A549 (cell line): ENCODE results near the gene RCSD1.

ENCODE experiments used
- CEBPB ChIP-seq, 2 experiments: fragments of >200 bp in 1 of 2; sonication (Bioruptor Twin) in 1 of 2; formaldehyde crosslinking in 1 of 2; IDR thresholded peaks; 2 replicates each; pipeline ENCODE4 v1.6.1; 2012 to 2016
- CHD2 ChIP-seq: fragments of 150-350 bp; IDR thresholded peaks from 2 replicates; pipeline ENCODE4 v1.6.1; 2014; ENCODE audit warnings: low read length; ENCODE audit not compliant: partially characterized antibody
- CTCF ChIP-seq: fragments of >200 bp; sonication (Bioruptor Twin); formaldehyde crosslinking; IDR thresholded peaks from 3 replicates; pipeline ENCODE4 v1.5.1; 2016
- EP300 ChIP-seq, 2 experiments: fragments of >200 bp; sonication (Bioruptor Twin); formaldehyde crosslinking; IDR thresholded peaks; 2 replicates in 1 of 2; 3 replicates in 1 of 2; pipeline ENCODE4 v1.6.1; 2016 to 2017
- JUNB ChIP-seq: fragments of >200 bp; sonication (Bioruptor Twin); formaldehyde crosslinking; IDR thresholded peaks from 2 replicates; pipeline ENCODE4 v1.6.1; 2016
- SREBF2 ChIP-seq: fragments of 450-650 bp; IDR thresholded peaks from 2 replicates; pipeline ENCODE4 v1.6.1; 2014; ENCODE audit warnings: mild to moderate bottlenecking, moderate library complexity
- TF ChIP-seq, protein P1 (sequence below): fragments of 200-600 bp; sonication (generic); IDR thresholded peaks from 2 replicates; pipeline ENCODE4 v1.6.1; 2016; ENCODE audit warnings: antibody characterized with exemption, mild to moderate bottlenecking, moderate library complexity

DNA sequence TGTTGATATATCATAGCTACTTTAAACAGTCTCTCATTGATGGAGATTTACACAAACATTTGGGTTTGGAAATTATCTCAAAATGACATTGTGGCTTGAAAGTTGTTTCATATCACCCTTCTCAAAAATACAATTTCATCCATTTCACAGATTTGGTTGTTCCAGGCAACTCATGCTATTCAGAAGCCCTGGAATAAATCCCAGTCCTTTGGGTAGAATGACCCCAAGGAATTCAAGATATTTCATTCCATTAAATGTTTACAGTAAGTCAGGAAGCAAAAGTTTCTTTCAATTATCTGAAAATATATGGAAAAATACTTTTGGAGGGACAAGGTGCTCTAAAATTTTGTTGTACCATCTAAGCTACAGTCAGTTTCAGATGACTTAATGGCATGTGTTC lies 118.9 kb downstream of the RCSD1 start:
- TF ChIP-seq JUNB (no peak), SREBF2 (no peak), EP300 (IDR thresholded peaks at IDR 0.05) (no peak), CTCF (no peak), CEBPB (IDR thresholded peaks at IDR 0.05) (no peak), CHD2 (no peak)
- TF ChIP-seq, protein P1, sequence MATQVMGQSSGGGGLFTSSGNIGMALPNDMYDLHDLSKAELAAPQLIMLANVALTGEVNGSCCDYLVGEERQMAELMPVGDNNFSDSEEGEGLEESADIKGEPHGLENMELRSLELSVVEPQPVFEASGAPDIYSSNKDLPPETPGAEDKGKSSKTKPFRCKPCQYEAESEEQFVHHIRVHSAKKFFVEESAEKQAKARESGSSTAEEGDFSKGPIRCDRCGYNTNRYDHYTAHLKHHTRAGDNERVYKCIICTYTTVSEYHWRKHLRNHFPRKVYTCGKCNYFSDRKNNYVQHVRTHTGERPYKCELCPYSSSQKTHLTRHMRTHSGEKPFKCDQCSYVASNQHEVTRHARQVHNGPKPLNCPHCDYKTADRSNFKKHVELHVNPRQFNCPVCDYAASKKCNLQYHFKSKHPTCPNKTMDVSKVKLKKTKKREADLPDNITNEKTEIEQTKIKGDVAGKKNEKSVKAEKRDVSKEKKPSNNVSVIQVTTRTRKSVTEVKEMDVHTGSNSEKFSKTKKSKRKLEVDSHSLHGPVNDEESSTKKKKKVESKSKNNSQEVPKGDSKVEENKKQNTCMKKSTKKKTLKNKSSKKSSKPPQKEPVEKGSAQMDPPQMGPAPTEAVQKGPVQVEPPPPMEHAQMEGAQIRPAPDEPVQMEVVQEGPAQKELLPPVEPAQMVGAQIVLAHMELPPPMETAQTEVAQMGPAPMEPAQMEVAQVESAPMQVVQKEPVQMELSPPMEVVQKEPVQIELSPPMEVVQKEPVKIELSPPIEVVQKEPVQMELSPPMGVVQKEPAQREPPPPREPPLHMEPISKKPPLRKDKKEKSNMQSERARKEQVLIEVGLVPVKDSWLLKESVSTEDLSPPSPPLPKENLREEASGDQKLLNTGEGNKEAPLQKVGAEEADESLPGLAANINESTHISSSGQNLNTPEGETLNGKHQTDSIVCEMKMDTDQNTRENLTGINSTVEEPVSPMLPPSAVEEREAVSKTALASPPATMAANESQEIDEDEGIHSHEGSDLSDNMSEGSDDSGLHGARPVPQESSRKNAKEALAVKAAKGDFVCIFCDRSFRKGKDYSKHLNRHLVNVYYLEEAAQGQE, result no peak
